ENCODE measurements around the gene ANTKMT.

ANTKMT gene

GRCh38 chr16:766008-766819, 45.3 kb downstream of the ANTKMT start:
- no peak for DNase-seq

- no peak for DNase-seq
These were observed 46.1 kb downstream of the ANTKMT start for GRCh38 chr16:766820-767640.

GRCh38 chr16:767743-768235, 46.8 kb downstream of the ANTKMT start:
- DNase-seq: no peak

GRCh38 chr16:768428-768827, 47.5 kb downstream of the ANTKMT start:
- DNase-seq: no peak

- DNase-seq: no peak
These were observed 48.3 kb downstream of the ANTKMT start for GRCh38 chr16:769184-769784.

GRCh38 chr16:769934-770333, 49.0 kb downstream of the ANTKMT start:
- DNase-seq: no peak

- no peak for DNase-seq
These were observed 49.5 kb downstream of the ANTKMT start for GRCh38 chr16:770411-770810.
